Measurements from ENCODE around the gene KIAA2012.

GRCh38 chr2:202109139-202109736, 36.2 kb downstream of the KIAA2012 start:
- no peak for TF ChIP-seq POLR2A (IDR thresholded peaks at IDR 0.05)
- TF ChIP-seq CTCF (IDR thresholded peaks at IDR 0.05) = no peak

Measured in prostate gland (tissue), 2 donors.